ENCODE data around the gene EPB41L1.

EPB41L1 gene

GRCh38 chr20:36157610-36158009 is 3.1 kb downstream of the EPB41L1 start:
- DNase-seq: no peak

- DNase-seq: no peak
These were observed 3.7 kb downstream of the EPB41L1 start for GRCh38 chr20:36158160-36158741.

GRCh38 chr20:36159833-36160232 is 5.3 kb downstream of the EPB41L1 start:
- DNase-seq: no peak

DNA sequence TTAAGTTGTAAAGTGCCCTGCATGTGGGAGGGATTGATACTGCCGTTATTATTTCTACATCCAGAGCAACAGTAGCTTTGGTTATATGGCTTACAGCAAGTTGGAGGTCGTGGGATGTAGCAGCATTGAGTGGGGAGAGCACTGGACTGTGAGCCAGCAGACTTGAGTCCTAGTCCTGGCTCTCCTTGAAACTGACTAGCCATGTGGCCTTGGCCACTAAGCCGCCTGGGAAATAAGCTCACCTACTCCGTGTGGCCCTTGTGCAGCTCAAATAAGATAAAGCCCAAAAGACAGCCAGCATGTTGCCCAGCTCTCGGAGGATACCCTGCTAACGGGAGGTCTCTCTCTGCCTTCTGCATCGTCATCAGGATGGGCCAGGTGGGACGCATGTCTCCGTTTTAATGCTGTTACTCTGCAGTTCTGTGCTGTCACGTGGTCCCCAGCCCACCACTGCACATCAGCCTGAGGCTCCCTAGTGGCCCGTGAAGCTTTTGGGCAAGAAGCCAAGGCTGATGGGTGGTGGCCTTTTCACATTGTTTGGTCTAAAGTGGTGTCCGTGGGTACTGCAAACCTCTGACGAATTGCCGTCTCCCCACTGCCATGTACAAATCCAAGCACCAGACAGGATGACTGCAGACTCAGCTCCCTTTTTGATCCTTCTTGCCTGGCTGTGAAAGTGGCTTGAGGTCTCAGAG is 7.9 kb downstream of the EPB41L1 start:
- no peak for DNase-seq

DNA sequence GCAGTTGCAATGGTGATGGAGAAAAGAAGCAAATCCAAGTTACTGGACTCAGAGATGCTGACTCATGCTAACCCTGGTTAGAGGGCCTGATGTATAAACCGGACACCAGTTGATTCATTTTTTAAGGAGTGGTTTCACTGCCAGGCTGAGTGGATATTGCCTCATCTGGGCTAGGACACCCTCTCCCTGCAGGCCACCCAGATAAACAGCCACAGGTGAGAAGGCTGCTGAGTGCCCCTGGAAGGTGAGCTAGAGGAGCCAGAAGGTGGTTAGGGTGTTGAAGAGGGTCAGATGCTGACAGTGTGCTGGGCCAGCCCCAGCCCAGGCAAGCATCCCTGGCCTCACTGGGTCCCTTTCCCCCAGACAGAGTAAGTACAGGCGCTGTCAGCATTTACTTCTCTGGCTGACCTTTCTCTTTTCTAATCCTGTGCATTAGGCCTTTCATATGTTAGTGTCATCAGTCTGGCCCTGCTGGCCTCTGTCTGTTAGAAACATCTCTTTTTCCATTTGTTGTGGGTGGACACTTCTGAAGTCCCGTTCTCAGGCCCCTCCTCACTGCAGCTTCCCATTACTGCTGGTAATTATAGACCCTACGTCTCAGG is 13.5 kb downstream of the EPB41L1 start:
- DNase-seq: no peak

- no peak for DNase-seq
These were observed 16.1 kb downstream of the EPB41L1 start for GRCh38 chr20:36170542-36171215.

- DNase-seq: no peak
These were observed 19.0 kb downstream of the EPB41L1 start for GRCh38 chr20:36173451-36173933.

DNA sequence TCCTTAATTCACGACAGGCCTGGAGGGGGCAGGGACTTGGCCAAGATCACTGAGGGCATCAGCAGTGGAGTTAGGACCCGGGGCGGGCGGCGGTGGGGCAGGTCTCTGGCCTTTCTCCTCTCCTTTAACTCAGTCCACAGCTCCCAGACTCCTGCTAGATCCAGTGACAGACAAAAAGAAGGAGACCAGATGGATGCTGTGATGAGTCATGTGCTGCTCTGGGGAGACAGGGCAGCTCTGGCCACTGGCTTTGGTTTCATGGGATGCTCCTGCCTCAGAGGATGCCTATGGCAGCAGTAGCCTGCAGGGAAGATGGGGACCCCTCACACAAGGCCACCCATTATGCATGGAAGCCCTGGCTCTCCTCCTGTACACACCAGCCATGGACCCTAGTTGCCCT is 20.5 kb downstream of the EPB41L1 start:
- no peak for DNase-seq

DNA sequence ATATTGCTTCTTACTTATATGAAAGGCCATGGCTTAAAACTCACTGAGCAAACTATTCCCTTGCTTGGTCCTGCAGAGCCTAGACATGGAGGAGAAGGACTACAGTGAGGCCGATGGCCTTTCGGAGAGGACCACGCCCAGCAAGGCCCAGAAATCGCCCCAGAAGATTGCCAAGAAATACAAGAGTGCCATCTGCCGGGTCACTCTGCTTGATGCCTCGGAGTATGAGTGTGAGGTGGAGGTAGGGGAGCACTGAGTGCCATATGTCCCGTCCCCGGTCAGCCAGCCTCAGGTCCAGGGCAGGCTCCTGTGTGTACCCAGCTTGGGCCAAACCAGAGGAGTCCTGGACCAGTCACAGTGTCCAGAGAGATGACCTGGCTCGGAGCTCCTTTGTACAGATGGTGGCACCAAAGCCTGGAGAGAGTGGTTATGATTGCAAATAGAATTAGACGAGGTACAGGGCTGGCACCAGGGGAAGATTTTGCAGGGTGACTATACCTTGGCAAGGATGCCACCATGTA is 21.0 kb downstream of the EPB41L1 start:
- no peak for DNase-seq

DNA sequence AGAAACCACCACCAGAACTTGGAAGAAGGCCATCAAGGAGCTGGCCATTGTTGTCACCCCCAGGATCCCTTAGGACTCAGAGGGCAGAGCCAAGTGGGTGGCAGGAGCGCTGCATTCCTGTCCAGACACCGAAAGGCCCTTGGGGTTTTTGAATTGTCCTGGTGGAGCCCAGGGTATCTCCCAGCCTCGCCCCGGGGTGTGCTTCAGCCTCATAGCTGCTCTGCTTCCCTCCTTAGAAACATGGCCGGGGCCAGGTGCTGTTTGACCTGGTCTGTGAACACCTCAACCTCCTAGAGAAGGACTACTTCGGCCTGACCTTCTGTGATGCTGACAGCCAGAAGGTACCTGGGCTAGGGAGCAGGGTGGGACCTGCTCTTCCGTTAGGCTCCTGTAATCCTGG is 23.2 kb downstream of the EPB41L1 start:
- no peak for DNase-seq

- no peak for DNase-seq
These were observed 24.8 kb downstream of the EPB41L1 start for GRCh38 chr20:36179170-36179945.

DNA sequence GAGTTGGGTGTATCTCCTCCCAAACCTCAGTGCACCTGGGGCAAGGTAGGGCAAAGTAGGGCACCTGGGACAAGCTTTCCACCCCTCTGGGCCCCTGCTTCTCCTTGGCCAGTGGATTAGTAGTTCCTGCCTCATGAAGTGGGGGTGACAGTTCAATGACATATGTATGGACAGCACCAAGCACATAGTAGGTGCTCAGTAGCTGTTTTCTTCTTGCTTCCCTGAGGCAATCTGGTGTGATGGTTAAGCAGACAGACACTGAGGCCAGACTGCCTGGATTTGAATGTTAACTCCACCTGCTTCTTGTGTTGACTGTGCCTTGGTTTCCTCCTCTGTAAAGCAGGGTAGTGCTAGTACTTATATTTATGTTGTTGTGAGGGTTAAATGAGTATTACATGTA is 25.8 kb downstream of the EPB41L1 start:
- no peak for DNase-seq

GRCh38 chr20:36181934-36182603 is 27.5 kb downstream of the EPB41L1 start:
- no peak for DNase-seq

GRCh38 chr20:36182604-36183154 is 28.1 kb downstream of the EPB41L1 start:
- no peak for DNase-seq

GRCh38 chr20:36183155-36183944 is 28.8 kb downstream of the EPB41L1 start:
- no peak for DNase-seq

DNA sequence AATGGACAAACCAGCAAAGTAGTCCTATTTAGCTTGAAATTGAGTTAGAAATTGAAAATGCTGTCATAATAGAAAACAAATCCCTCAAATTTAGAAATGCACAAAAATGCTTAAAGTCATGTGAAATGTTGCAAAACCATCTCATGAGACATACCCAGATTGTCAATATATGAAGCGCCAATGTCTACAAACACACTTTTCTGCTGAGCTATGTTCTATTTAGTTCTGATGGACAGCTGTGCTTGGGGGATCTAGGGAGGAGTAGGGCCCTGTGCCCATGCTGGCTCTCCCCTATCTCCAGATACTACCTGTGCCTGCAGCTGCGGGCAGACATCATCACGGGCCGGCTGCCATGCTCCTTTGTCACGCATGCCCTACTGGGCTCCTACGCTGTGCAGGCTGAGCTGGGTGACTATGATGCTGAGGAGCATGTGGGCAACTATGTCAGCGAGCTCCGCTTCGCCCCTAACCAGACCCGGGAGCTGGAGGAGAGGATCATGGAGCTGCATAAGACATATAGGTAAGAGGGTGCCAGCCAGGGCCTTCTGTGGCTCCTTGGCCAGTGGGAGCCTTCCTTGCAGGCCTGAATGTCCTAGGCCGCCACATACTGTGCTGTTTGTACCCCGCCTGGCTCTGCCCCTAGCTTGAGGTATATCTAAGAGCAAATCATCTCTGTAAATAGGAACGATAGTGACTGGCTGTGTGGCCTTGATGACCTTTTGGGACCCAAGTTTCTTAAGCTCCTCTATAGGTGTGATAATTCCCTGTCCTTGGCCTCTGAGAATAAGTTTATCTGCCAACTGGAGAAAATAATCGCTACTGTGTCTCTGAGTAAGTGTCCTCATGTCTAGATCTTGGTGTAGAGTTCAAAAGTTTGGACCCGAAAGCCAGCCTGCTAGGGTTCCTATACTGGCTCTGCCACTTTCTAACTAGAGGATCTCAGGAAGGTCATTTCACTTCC is 30.6 kb downstream of the EPB41L1 start:
- DNase-seq: no peak

- DNase-seq: no peak
These were observed 39.6 kb downstream of the EPB41L1 start for GRCh38 chr20:36193977-36194712.

- DNase-seq: no peak
These were observed 42.1 kb downstream of the EPB41L1 start for GRCh38 chr20:36196676-36197075.

DNA sequence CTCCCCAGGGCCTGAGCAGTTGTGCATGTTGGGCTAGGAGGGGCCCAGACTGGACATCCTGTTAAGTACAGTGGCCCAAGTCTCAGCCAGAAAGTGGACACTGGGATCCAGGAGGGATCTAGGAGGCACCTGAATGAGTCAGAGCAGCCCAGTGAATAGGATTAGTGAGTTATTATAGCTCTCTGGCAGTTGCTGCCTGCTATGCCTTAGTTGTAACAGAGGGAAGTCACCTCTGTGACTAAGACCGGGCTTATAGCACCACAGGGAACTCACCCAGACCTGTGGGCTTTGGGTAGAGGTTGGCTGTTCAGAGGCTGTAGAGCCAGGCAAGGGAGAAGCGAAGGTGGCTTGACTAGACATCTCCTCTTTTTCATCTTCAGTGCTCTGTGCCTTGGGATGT is 42.7 kb downstream of the EPB41L1 start:
- DNase-seq: no peak

All from NCI-H187 treated with DMSO at 0.1 percent for 48 hours (cell line).